GM19455 (cell line): ENCODE results near the gene SMAD6.

Source experiments
- ATAC-seq: cut with Tn5 transposase; IDR thresholded peaks from one replicate; pipeline ENCODE4 v1.9.1; 2021; ENCODE audit not compliant: unreplicated experiment

Gene SMAD6

GRCh38 chr15:66719471-66719870 is 17.4 kb downstream of the SMAD6 start:
- no peak for ATAC-seq

GRCh38 chr15:66720206-66721010 is 18.4 kb downstream of the SMAD6 start:
- no peak for ATAC-seq

- ATAC-seq: no peak
Observed at GRCh38 chr15:66721020-66721419, 19.0 kb downstream of the SMAD6 start.

GRCh38 chr15:66721501-66721937 is 19.5 kb downstream of the SMAD6 start:
- no peak for ATAC-seq

GRCh38 chr15:66721954-66722353 is 19.9 kb downstream of the SMAD6 start:
- ATAC-seq: no peak

- ATAC-seq: no peak
Observed at GRCh38 chr15:66722757-66723540, 20.9 kb downstream of the SMAD6 start.

- no peak for ATAC-seq
Observed at GRCh38 chr15:66723826-66724731, 22.0 kb downstream of the SMAD6 start.

GRCh38 chr15:66724732-66725463 is 22.9 kb downstream of the SMAD6 start:
- no peak for ATAC-seq

- ATAC-seq: no peak
Observed at GRCh38 chr15:66725464-66725785, 23.4 kb downstream of the SMAD6 start.

GRCh38 chr15:66726386-66726785 is 24.4 kb downstream of the SMAD6 start:
- ATAC-seq: no peak

- ATAC-seq: no peak
Observed at GRCh38 chr15:66729331-66729951, 27.4 kb downstream of the SMAD6 start.

- ATAC-seq: no peak
Observed at GRCh38 chr15:66730168-66731021, 28.4 kb downstream of the SMAD6 start.

- ATAC-seq: no peak
Observed at GRCh38 chr15:66733976-66734375, 31.9 kb downstream of the SMAD6 start.

GRCh38 chr15:66734961-66735908 is 33.2 kb downstream of the SMAD6 start:
- no peak for ATAC-seq

- no peak for ATAC-seq
Observed at GRCh38 chr15:66735909-66736305, 33.9 kb downstream of the SMAD6 start.

- ATAC-seq: no peak
Observed at GRCh38 chr15:66737243-66738010, 35.4 kb downstream of the SMAD6 start.

- ATAC-seq: no peak
Observed at GRCh38 chr15:66738116-66738515, 36.1 kb downstream of the SMAD6 start.
